GM12873 (cell line): Measurements from ENCODE around the gene ACSF2.

Experiments used
- TF ChIP-seq, protein P1 (sequence below): IDR thresholded peaks from 2 replicates; pipeline ENCODE4 v1.5.1; 2012; ENCODE audit warnings: low read depth, mild to moderate bottlenecking, moderate library complexity, low read length, control low read depth; ENCODE audit not compliant: insufficient read depth; ENCODE audit errors: missing control alignments

The ACSF2 gene

DNA sequence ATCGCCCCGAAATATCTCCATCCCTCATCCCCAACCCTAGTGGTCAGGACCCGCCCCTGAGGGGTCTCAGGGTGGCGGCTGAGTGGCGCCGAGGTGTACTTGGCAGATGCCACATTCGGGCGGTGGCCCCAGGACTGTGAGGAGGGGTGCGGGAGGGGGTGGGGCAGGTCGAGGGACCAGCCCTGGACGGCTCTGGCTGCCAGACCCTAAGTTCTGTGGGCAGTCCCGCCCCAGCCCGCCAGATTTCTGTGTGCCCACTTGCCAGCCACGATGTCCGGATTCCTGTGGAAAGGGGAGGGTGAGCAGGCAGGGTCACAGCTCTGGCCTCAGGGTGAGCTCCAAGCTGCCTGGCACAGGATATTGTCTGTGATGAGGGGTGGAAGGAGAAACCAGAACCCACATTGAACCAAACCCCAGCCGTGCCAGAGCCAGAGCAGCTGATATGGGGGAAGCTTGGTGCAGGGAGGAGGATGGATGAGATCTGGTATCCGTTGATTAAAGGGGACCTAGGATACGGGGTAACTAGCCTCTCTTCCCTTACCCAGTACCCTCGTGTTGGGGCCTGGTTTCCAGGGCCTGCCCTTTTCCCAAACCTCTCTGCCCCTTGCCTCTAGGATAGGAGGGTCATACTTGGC is 43.8 kb downstream of the ACSF2 start:
- TF ChIP-seq, protein P1, sequence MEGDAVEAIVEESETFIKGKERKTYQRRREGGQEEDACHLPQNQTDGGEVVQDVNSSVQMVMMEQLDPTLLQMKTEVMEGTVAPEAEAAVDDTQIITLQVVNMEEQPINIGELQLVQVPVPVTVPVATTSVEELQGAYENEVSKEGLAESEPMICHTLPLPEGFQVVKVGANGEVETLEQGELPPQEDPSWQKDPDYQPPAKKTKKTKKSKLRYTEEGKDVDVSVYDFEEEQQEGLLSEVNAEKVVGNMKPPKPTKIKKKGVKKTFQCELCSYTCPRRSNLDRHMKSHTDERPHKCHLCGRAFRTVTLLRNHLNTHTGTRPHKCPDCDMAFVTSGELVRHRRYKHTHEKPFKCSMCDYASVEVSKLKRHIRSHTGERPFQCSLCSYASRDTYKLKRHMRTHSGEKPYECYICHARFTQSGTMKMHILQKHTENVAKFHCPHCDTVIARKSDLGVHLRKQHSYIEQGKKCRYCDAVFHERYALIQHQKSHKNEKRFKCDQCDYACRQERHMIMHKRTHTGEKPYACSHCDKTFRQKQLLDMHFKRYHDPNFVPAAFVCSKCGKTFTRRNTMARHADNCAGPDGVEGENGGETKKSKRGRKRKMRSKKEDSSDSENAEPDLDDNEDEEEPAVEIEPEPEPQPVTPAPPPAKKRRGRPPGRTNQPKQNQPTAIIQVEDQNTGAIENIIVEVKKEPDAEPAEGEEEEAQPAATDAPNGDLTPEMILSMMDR: no peak

DNA sequence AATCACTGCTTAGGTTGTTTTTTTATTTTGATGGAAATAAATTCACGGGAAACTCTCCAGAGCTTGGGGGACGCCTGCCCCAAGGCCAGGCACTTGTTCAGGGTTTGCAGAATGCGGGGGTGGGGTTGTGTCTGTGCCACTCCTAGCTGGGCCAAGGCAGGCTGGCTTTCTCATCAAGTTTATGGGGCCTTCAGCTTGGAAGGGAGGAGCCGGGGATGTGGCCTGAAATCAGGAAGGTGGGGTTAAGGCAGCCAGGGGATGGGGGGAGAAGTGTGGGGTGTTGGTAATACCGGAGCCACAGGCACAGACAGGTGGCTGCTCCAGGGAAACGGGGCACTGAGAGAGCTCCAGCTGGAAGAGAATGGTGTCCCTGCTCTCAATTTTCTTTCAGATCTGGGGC is 44.4 kb downstream of the ACSF2 start:
- TF ChIP-seq, protein P1: no peak

DNA sequence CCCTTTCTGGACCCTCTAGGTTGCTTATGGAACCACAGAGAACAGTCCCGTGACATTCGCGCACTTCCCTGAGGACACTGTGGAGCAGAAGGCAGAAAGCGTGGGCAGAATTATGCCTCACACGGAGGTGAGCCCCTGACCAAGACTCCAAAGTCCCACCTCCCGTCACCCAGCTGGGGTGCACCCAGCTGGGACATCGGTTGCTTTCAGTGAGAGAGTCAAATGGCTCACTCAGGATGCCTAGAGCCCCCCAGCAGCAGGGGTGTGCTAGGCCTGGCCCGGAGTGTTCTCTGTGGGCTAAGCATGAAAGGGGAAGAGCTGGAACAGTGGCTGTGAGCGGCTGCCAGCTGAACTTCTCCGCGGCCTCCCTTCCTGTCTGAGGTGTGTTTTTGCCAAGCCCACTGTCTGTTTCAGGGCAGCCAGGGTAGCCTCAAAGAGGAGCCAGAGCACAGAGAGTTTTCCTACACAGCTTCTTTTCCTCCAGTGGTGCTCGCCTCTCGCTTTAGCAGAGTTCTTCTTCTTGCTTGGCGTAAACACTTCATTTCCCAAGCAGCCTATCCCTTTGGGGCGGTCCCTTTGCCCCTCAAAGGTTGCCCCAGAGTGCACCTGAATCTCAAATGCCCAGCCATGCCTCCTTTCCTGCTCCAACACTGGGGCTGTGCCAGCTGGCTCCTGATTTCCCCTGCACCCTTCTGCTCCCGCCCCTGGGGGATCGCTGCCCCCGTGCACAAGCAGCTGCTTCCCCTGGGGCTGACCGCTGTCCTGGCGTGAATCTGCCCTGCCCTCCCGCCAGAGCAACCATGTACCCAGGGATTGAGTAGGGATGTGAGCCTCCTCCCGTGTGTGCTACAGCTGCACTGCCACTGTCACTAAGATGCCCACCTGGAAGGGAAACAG is 45.2 kb downstream of the ACSF2 start:
- TF ChIP-seq, protein P1: no peak

DNA sequence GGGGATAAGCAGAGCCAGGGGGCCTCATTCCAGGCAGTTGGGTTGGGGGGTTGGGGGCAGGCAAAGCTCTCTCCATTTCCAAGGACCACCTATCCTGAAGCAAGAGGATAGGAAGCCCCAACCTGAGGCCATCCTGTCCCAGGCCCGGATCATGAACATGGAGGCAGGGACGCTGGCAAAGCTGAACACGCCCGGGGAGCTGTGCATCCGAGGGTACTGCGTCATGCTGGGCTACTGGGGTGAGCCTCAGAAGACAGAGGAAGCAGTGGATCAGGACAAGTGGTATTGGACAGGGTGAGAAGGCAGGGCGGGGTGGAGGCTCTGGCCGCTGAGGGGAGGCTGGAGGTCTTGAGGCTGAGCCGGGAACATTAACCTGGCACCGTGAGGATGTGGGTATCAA is 46.3 kb downstream of the ACSF2 start:
- TF ChIP-seq, protein P1: no peak

DNA sequence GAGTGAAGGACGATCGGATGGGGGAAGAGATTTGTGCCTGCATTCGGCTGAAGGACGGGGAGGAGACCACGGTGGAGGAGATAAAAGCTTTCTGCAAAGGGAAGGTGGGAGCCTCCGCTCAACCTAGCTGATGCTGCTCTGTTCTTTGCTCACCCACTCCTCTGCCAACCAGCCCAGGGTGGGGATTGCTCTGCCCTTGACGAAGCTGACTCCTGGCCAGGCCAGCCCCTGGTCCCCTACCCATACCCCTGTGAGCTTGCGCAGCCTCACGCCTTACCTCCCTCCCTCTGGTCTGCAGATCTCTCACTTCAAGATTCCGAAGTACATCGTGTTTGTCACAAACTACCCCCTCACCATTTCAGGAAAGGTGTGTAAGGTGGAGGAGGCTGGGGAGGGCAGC is 47.9 kb downstream of the ACSF2 start:
- TF ChIP-seq, protein P1: no peak

DNA sequence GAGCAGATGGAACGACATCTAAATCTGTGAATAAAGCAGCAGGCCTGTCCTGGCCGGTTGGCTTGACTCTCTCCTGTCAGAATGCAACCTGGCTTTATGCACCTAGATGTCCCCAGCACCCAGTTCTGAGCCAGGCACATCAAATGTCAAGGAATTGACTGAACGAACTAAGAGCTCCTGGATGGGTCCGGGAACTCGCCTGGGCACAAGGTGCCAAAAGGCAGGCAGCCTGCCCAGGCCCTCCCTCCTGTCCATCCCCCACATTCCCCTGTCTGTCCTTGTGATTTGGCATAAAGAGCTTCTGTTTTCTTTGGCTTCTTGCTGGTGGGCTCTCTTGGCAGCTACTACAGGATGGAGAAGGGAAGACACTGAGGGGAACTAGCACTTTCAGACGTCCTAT is 48.5 kb downstream of the ACSF2 start:
- TF ChIP-seq, protein P1: no peak

DNA sequence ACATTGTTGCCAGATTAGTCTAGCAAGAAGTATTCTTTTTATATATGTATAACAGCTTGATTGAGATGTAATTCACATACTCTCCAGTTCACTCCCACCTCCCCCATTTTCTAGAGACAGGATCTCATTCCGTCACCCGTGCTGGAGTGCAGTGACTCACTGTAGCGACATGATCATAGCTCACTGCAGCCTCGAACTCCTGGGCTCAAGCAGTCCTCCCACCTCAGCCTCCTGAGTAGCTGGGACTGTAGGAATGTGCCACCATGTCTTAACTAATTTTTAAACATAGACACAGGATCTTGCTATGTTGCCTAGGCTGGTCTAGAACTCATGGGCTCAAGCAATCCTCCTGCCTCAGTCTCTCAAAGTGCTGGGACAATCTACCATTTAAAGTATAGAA is 49.3 kb downstream of the ACSF2 start:
- TF ChIP-seq, protein P1: no peak
